Measurements from ENCODE around the gene OXCT1. TPM values are rescaled to one million over a fixed set of nuclear protein-coding genes. Genes with fewer than 3 reads are reported as not detected.

Gene OXCT1
- total and polyA plus RNA-seq, 2 of the 4 experiments (the other 2 are of a cell fraction) = 14.2 to 16.3 TPM

DNA sequence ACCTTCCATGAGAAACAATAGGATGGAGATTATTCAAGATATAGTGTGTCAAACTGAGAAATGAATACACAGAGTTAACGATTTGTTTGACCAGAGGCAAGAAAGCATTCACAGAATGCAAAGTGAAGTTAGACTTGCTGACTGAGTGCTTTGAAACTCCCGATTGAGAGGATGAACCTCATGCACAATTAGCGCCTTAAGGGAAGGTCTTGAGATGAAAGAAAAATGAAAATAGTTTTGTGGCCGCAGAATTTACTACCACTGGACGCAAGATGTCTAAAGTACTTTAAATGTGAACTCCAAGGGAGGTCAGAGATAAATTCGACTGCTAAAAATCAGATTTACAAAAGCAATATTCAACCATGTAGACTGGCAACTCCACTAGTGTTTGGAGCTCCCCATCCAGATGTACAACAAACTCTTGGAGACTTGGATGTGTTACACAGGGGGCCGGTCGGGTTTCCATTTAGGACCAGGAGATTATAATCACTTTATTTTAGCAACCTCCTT is 33.2 kb upstream of the OXCT1 start:
- H3K9me1 ChIP-seq (ENCODE audit: insufficient read depth, low read length) = no peaks in the 10 kb centered on the region; the same call in 1 of the 2 replicates
- in situ Hi-C loops (cut with MboI; ENCODE audit: low sequenced_read_pairs) (no loop called here), intact Hi-C loops (cut with micrococcal nuclease) (loop anchor here (5.0 kb wide), 1 partner anchor 1139 kb away; the partner anchor contains the start of gene ANXA2R), dilution Hi-C loops (cut with HindIII; ENCODE audit: low sequenced_read_pairs, unreplicated experiment) (no loop called here)
- H2BK20ac ChIP-seq (ENCODE audit: low read depth, low read length) = no peak overlapping the region
- H3K4me2 ChIP-seq (ENCODE audit: low read depth, low read length) = peak overlapping the region; percentile 74
- H2BK15ac ChIP-seq (ENCODE audit: low read depth, low read length) = no peak overlapping the region
- no peaks in the 10 kb centered on the region; the same call in 1 of the 2 replicates for H4K20me1 ChIP-seq (ENCODE audit: insufficient read depth, low read length)
- H3K56ac ChIP-seq (ENCODE audit: extremely low read depth, insufficient read depth, low read length) = no peak overlapping the region
- H4K8ac ChIP-seq (ENCODE audit: low read depth in 2 of 2, low read length in 2 of 2) = peak overlapping the region; percentile 25 to 55; a peak in 3 of 4 replicates
- no peaks in the 10 kb centered on the region; the same call in 1 of the 2 replicates for H3K4me1 ChIP-seq (ENCODE audit: control insufficient read depth, insufficient read depth, low read length)
- H3K4ac ChIP-seq (ENCODE audit: low read depth, low read length) = peak overlapping the region; percentile 42; the same call in 1 of the 2 replicates
- WGBS, 2 experiments (ENCODE audit: extremely low coverage in 2 of 2, insufficient read length in 1 of 2) = 100% methylated on average over 1 of the region's 8 CpGs; no CpG with 5 or more reads in 1 of the 2 experiments
- ChIA-PET CTCF (interaction anchor here (0.8 kb wide), 1 partner anchor 25 kb away, joined by 3 read pairs; no protein-coding TSS in a partner anchor), POLR2A (ENCODE audit: unreplicated experiment) (interaction anchor here (0.5 to 0.7 kb wide), 2 partner anchors 23 to 25 kb away, joined by 3 to 4 read pairs; no protein-coding TSS in a partner anchor)
- no peaks in the 10 kb centered on the region for H3K9me3 ChIP-seq (ENCODE audit: control insufficient read depth, insufficient read depth, low read length)
- peak overlapping the region; percentile 56 for H3K9ac ChIP-seq (ENCODE audit: low read depth, low read length)
- peak overlapping the region; percentile 1 for H2BK5ac ChIP-seq (ENCODE audit: low read depth, low read length, poor library complexity, severe bottlenecking)
- H3K36me3 ChIP-seq (ENCODE audit: control insufficient read depth, insufficient read depth, low read length) = peaks cover 1% of the 10 kb centered on the region; the same call in 1 of the 2 replicates
- no peak overlapping the region for H4K91ac ChIP-seq (ENCODE audit: insufficient read depth, low read depth, low read length)
- DNase-seq = no peak
- peak overlapping the region; percentile 89 for H2AK9ac ChIP-seq (replicated peaks; ENCODE audit: low read depth, low read length, poor library complexity)
- peak overlapping the region; percentile 95 for H2AFZ ChIP-seq (replicated peaks; ENCODE audit: low read length, poor library complexity)
- H3K27me3 ChIP-seq (ENCODE audit: control insufficient read depth, insufficient read depth, low read length) = no peaks in the 10 kb centered on the region
- no peak overlapping the region for H2AK5ac ChIP-seq (ENCODE audit: low read depth, low read length)
- H3K27ac ChIP-seq (ENCODE audit: insufficient read depth, low read length) = peak overlapping the region; percentile 19
- no peak for TF ChIP-seq CEBPB (IDR thresholded peaks at IDR 0.05; ENCODE audit: low read depth, low read length)
- no peak for TF ChIP-seq RAD21 (IDR thresholded peaks at IDR 0.05; ENCODE audit: low read length)
- TF ChIP-seq MAFK (IDR thresholded peaks at IDR 0.05; ENCODE audit: low read depth, low read length) = no peak
- no peak for TF ChIP-seq MXI1 (IDR thresholded peaks at IDR 0.05; ENCODE audit: borderline replicate concordance, low read depth, low read length)
- no peak for TF ChIP-seq RFX5 (IDR thresholded peaks at IDR 0.05; ENCODE audit: low read depth, low read length)
- TF ChIP-seq, protein P1, sequence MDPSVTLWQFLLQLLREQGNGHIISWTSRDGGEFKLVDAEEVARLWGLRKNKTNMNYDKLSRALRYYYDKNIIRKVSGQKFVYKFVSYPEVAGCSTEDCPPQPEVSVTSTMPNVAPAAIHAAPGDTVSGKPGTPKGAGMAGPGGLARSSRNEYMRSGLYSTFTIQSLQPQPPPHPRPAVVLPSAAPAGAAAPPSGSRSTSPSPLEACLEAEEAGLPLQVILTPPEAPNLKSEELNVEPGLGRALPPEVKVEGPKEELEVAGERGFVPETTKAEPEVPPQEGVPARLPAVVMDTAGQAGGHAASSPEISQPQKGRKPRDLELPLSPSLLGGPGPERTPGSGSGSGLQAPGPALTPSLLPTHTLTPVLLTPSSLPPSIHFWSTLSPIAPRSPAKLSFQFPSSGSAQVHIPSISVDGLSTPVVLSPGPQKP (IDR thresholded peaks at IDR 0.05; ENCODE audit: borderline replicate concordance, low read depth, low read length) = no peak
- TF ChIP-seq RCOR1 (IDR thresholded peaks at IDR 0.05; ENCODE audit: insufficient replicate concordance, low read length) = no peak
- TF ChIP-seq NFE2L2 (IDR thresholded peaks at IDR 0.05; ENCODE audit: low read depth, low read length) = no peak
- no peak for TF ChIP-seq CHD1 (IDR thresholded peaks at IDR 0.05; ENCODE audit: low read depth, low read length)
- no peak for TF ChIP-seq MAZ (IDR thresholded peaks at IDR 0.05; ENCODE audit: borderline replicate concordance, low read depth, low read length)
- TF ChIP-seq, protein P2, sequence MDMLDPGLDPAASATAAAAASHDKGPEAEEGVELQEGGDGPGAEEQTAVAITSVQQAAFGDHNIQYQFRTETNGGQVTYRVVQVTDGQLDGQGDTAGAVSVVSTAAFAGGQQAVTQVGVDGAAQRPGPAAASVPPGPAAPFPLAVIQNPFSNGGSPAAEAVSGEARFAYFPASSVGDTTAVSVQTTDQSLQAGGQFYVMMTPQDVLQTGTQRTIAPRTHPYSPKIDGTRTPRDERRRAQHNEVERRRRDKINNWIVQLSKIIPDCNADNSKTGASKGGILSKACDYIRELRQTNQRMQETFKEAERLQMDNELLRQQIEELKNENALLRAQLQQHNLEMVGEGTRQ (IDR thresholded peaks at IDR 0.05; ENCODE audit: low read depth, low read length) = no peak
- TF ChIP-seq BHLHE40 (IDR thresholded peaks at IDR 0.05; ENCODE audit: low read depth, low read length) = no peak
- TF ChIP-seq, protein P3, sequence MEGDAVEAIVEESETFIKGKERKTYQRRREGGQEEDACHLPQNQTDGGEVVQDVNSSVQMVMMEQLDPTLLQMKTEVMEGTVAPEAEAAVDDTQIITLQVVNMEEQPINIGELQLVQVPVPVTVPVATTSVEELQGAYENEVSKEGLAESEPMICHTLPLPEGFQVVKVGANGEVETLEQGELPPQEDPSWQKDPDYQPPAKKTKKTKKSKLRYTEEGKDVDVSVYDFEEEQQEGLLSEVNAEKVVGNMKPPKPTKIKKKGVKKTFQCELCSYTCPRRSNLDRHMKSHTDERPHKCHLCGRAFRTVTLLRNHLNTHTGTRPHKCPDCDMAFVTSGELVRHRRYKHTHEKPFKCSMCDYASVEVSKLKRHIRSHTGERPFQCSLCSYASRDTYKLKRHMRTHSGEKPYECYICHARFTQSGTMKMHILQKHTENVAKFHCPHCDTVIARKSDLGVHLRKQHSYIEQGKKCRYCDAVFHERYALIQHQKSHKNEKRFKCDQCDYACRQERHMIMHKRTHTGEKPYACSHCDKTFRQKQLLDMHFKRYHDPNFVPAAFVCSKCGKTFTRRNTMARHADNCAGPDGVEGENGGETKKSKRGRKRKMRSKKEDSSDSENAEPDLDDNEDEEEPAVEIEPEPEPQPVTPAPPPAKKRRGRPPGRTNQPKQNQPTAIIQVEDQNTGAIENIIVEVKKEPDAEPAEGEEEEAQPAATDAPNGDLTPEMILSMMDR (conservative IDR thresholded peaks at IDR 0.05; ENCODE audit: low read depth, low read length) = no peak
- TF ChIP-seq FOS (IDR thresholded peaks at IDR 0.05; ENCODE audit: low read depth, low read length) = no peak
- no peak for TF ChIP-seq SMC3 (IDR thresholded peaks at IDR 0.05; ENCODE audit: low read depth, low read length)
- H3K23ac ChIP-seq (ENCODE audit: low read depth, low read length) = no peak overlapping the region
- no peak overlapping the region for H2BK120ac ChIP-seq (ENCODE audit: low read depth, low read length)
- no peak overlapping the region for H3K18ac ChIP-seq (ENCODE audit: low read depth, low read length)
- peaks cover 11 to 19% of the 10 kb centered on the region in 2 experiments; a peak in 2 of 4 replicates for H3K79me1 ChIP-seq (ENCODE audit: low read depth in 1 of 2, low read length in 2 of 2)
- no peak overlapping the region; the same call in 1 of the 2 replicates for H3K14ac ChIP-seq (replicated peaks; ENCODE audit: low read depth, low read length)
- no peak for ATAC-seq (ENCODE audit: low read depth)
- peak overlapping the region; percentile 55 for H3K4me3 ChIP-seq (ENCODE audit: insufficient read depth, low read depth, low read length)
- no peak overlapping the region; the same call in 1 of the 2 replicates for H4K5ac ChIP-seq (ENCODE audit: low read depth, low read length)
- BruUV-seq (replicated peaks) = no TSS peak
